NCI-H526 treated with DMSO at 0.1 percent for 48 hours (cell line): ENCODE results near the gene DRC7.
"Not testable (repeated sequence)": the region's sequence is repeated elsewhere in the genome, so short reads cannot be mapped to it uniquely, and the experiment has no call there.

Source experiments
- DNase-seq: peaks from one replicate; lab custom pipeline; 2025; lab: John Stamatoyannopoulos, UW

The DRC7 gene

GRCh38 chr16:57711993-57712392, 17.4 kb downstream of the DRC7 start:
- DNase-seq = no peak

GRCh38 chr16:57712569-57712968, 18.0 kb downstream of the DRC7 start:
- not testable (repeated sequence) for DNase-seq

- no peak for DNase-seq
Measured at GRCh38 chr16:57713596-57713995, 19.0 kb downstream of the DRC7 start.

- no peak for DNase-seq
Measured at GRCh38 chr16:57714047-57714446, 19.4 kb downstream of the DRC7 start.

- no peak for DNase-seq
Measured at GRCh38 chr16:57720142-57720575, 25.6 kb downstream of the DRC7 start.

GRCh38 chr16:57721356-57722209, 27.0 kb downstream of the DRC7 start:
- DNase-seq = no peak

GRCh38 chr16:57722210-57722499, 27.5 kb downstream of the DRC7 start:
- DNase-seq = no peak

- no peak for DNase-seq
Measured at GRCh38 chr16:57722651-57723050, 28.0 kb downstream of the DRC7 start.

- no peak for DNase-seq
Measured at GRCh38 chr16:57723170-57723569, 28.6 kb downstream of the DRC7 start.

- DNase-seq = no peak
Measured at GRCh38 chr16:57724531-57724930, 29.9 kb downstream of the DRC7 start.

GRCh38 chr16:57725151-57725550, 30.5 kb downstream of the DRC7 start:
- no peak for DNase-seq

- DNase-seq = no peak
Measured at GRCh38 chr16:57725554-57725953, 30.9 kb downstream of the DRC7 start.

GRCh38 chr16:57725976-57726375, 31.4 kb downstream of the DRC7 start:
- DNase-seq = no peak

- no peak for DNase-seq
Measured at GRCh38 chr16:57726433-57726947, 31.9 kb downstream of the DRC7 start.

- DNase-seq = no peak
Measured at GRCh38 chr16:57727610-57728009, 33.0 kb downstream of the DRC7 start.

- DNase-seq = no peak
Measured at GRCh38 chr16:57728336-57729181, 34.0 kb downstream of the DRC7 start.

GRCh38 chr16:57729182-57729484, 34.5 kb downstream of the DRC7 start:
- no peak for DNase-seq

GRCh38 chr16:57729852-57730251, 35.2 kb downstream of the DRC7 start:
- DNase-seq = not testable (repeated sequence)

- DNase-seq = no peak
Measured at GRCh38 chr16:57730771-57731730, 36.4 kb downstream of the DRC7 start.

GRCh38 chr16:57732037-57732436, 37.4 kb downstream of the DRC7 start:
- DNase-seq = no peak

- DNase-seq = no peak
Measured at GRCh38 chr16:57732714-57733113, 38.1 kb downstream of the DRC7 start.

- no peak for DNase-seq
Measured at GRCh38 chr16:57734308-57734924, 39.8 kb downstream of the DRC7 start.
